Right ventricle myocardium superior (tissue), 1 donor: Measurements from ENCODE around the gene MTX1. TPM values are rescaled to one million over a fixed set of nuclear protein-coding genes. Genes with fewer than 3 reads are reported as not detected.

Experiments used
- total RNA-seq: library from RNA; stranded (reverse); fragmentation: NEBNext Ultra II Directional; extraction: Animal tissue kit (Norgen Biotek cat#: 25700); gene quantifications from one replicate; pipeline ENCODE4 v1.2.1, GENCODE V29; 2021
- donor health status: DM: no; HTN: yes; CAD: no; lungs with severe emphysema.

MTX1 gene
- total RNA-seq, 1 donor from 2014 or later: 16.4 TPM

Other genes starting within 250 kb of the MTX1 start
- gene PYGO2, start 246.9 kb upstream of the MTX1 start, total RNA-seq: 13.2 TPM
- gene SHC1, start 237.9 kb upstream of the MTX1 start, total RNA-seq: 52.7 TPM
- gene CKS1B, start 234.0 kb upstream of the MTX1 start, total RNA-seq: 15.5 TPM
- gene FLAD1, start 225.4 kb upstream of the MTX1 start, total RNA-seq: 34.7 TPM
- not detected for gene LENEP, start 215.1 kb upstream of the MTX1 start, total RNA-seq
- gene ZBTB7B, start 205.9 kb upstream of the MTX1 start, total RNA-seq: 44.1 TPM
- gene DCST2, start 174.9 kb upstream of the MTX1 start, total RNA-seq: 0.16 TPM
- not detected for gene DCST1, start 174.9 kb upstream of the MTX1 start, total RNA-seq
- gene ADAM15, start 157.4 kb upstream of the MTX1 start, total RNA-seq: 77.6 TPM
- 2.6 TPM for gene EFNA4, start 145.0 kb upstream of the MTX1 start, total RNA-seq
- 0.75 TPM for gene EFNA3, start 129.9 kb upstream of the MTX1 start, total RNA-seq
- 41.5 TPM for gene EFNA1, start 80.8 kb upstream of the MTX1 start, total RNA-seq
- gene SLC50A1, start 72.8 kb upstream of the MTX1 start, total RNA-seq: 7.1 TPM
- gene DPM3, start 68.2 kb upstream of the MTX1 start, total RNA-seq: 49.4 TPM
- gene KRTCAP2, start 35.4 kb upstream of the MTX1 start, total RNA-seq: 121 TPM
- 0.08 TPM for gene TRIM46, start 34.8 kb upstream of the MTX1 start, total RNA-seq
- gene THBS3, start 798 bp upstream of the MTX1 start, total RNA-seq: 5.8 TPM
- 13.8 TPM for gene ENTREP3, start 46.8 kb downstream of the MTX1 start, total RNA-seq
- gene SCAMP3, start 53.7 kb downstream of the MTX1 start, total RNA-seq: 56.8 TPM
- gene CLK2, start 64.8 kb downstream of the MTX1 start, total RNA-seq: 18.5 TPM
- 1.4 TPM for gene HCN3, start 68.8 kb downstream of the MTX1 start, total RNA-seq
- gene PKLR, start 92.7 kb downstream of the MTX1 start, total RNA-seq: not detected
- gene FDPS, start 100.2 kb downstream of the MTX1 start, total RNA-seq: 71.2 TPM
- gene RUSC1, start 112.2 kb downstream of the MTX1 start, total RNA-seq: 19.9 TPM